GM21526 (cell line): ENCODE data around the gene RBM41.
"Not testable (repeated sequence)": the region's sequence is repeated elsewhere in the genome, so short reads cannot be mapped to it uniquely, and the experiment has no call there.

Experiments
- ATAC-seq: cut with Tn5 transposase; IDR thresholded peaks from one replicate; pipeline ENCODE4 v1.9.1; 2021; ENCODE audit warnings: moderate library complexity; ENCODE audit not compliant: unreplicated experiment, low FRiP score

RBM41 gene

GRCh38 chrX:107118322-107119147, at the start of gene RBM41:
Gene RBM41 (minus strand): TSS chrX:107118822. CDS start chrX:107118773, 49 bp downstream.
- peak; percentile 99 for ATAC-seq

- no peak for ATAC-seq
These were observed 49.6 kb upstream of the RBM41 start for GRCh38 chrX:107168257-107168656.

- no peak for ATAC-seq
These were observed 48.7 kb upstream of the RBM41 start for GRCh38 chrX:107167163-107167921.

- not testable (repeated sequence) for ATAC-seq
These were observed 39.0 kb upstream of the RBM41 start for GRCh38 chrX:107157618-107158017.

GRCh38 chrX:107155621-107156430, 37.2 kb upstream of the RBM41 start:
- not testable (repeated sequence) for ATAC-seq

- no peak for ATAC-seq
These were observed 36.4 kb upstream of the RBM41 start for GRCh38 chrX:107154787-107155620.

- no peak for ATAC-seq
These were observed 34.4 kb upstream of the RBM41 start for GRCh38 chrX:107153005-107153404.

- ATAC-seq = no peak
These were observed 28.0 kb upstream of the RBM41 start for GRCh38 chrX:107146670-107147069.

GRCh38 chrX:107135965-107136307, 17.3 kb upstream of the RBM41 start:
- ATAC-seq = no peak

GRCh38 chrX:107135049-107135964, 16.7 kb upstream of the RBM41 start:
- no peak for ATAC-seq

GRCh38 chrX:107123750-107124149, 5.1 kb upstream of the RBM41 start:
- ATAC-seq = no peak

- no peak for ATAC-seq
These were observed 661 bp upstream of the RBM41 start for GRCh38 chrX:107119283-107119682.

GRCh38 chrX:107117993-107118321, 665 bp downstream of the RBM41 start:
- no peak for ATAC-seq

- ATAC-seq = no peak
These were observed 11.2 kb downstream of the RBM41 start for GRCh38 chrX:107107459-107107858.

- no peak for ATAC-seq
These were observed 15.6 kb downstream of the RBM41 start for GRCh38 chrX:107102980-107103379.

- no peak for ATAC-seq
These were observed 42.5 kb downstream of the RBM41 start for GRCh38 chrX:107076158-107076557.

GRCh38 chrX:107057731-107058130, 60.9 kb downstream of the RBM41 start:
- ATAC-seq = not testable (repeated sequence)

- no peak for ATAC-seq
These were observed 63.6 kb downstream of the RBM41 start for GRCh38 chrX:107054978-107055377.

GRCh38 chrX:107050195-107050709, 68.4 kb downstream of the RBM41 start:
- no peak for ATAC-seq
